Smooth muscle cell (in vitro differentiated cells): ENCODE measurements around the gene ZNF576. TPM values are rescaled to one million over a fixed set of nuclear protein-coding genes. Genes with fewer than 3 reads are reported as not detected.

Source experiments
- DNase-seq: peaks from one replicate; lab custom pipeline; 2025; ENCODE audit not compliant: unreplicated experiment; lab: John Stamatoyannopoulos, UW
- H2AFZ ChIP-seq: fragments of 200-600 bp; sonication (generic); 2 replicates; pipeline ENCODE4 v1.6.0; 2016; ENCODE audit warnings: antibody characterized with exemption, low read depth, mild to moderate bottlenecking
- H3F3A ChIP-seq: fragments of 200-600 bp; sonication (generic); 2 replicates; pipeline ENCODE4 v1.6.0; 2017; ENCODE audit warnings: antibody characterized with exemption, low read depth
- H3K27ac ChIP-seq: fragments of 200-600 bp; sonication (generic); 2 replicates; pipeline ENCODE4 v1.5.1; 2016; ENCODE audit warnings: low read depth, mild to moderate bottlenecking
- H3K27me3 ChIP-seq: fragments of 200-600 bp; sonication (generic); 2 replicates; pipeline ENCODE4 v1.6.1; 2016; ENCODE audit warnings: low read depth, mild to moderate bottlenecking
- H3K36me3 ChIP-seq: fragments of 200-600 bp; sonication (generic); 2 replicates; pipeline ENCODE4 v1.5.1; 2016; ENCODE audit warnings: low read depth
- H3K4me1 ChIP-seq: fragments of 200-600 bp; sonication (generic); 2 replicates; pipeline ENCODE4 v1.5.1; 2016; ENCODE audit warnings: low read depth
- H3K4me2 ChIP-seq: fragments of 200-600 bp; sonication (generic); 2 replicates; pipeline ENCODE4 v1.6.0; 2016; ENCODE audit warnings: mild to moderate bottlenecking
- H3K4me3 ChIP-seq: fragments of 200-600 bp; sonication (generic); 2 replicates; pipeline ENCODE4 v1.5.1; 2016; ENCODE audit warnings: mild to moderate bottlenecking
- H3K79me2 ChIP-seq: fragments of 200-600 bp; sonication (generic); 2 replicates; pipeline ENCODE4 v1.6.0; 2016; ENCODE audit warnings: low read depth, mild to moderate bottlenecking
- H3K9ac ChIP-seq: fragments of 200-600 bp; sonication (generic); 2 replicates; pipeline ENCODE4 v1.6.0; 2016; ENCODE audit warnings: low read depth
- H3K9me3 ChIP-seq: fragments of 200-600 bp; sonication (generic); replicated peaks from 2 replicates; pipeline ENCODE4 v1.5.1; 2016; ENCODE audit warnings: low read depth
- H4K20me1 ChIP-seq: fragments of 200-600 bp; sonication (generic); 2 replicates; pipeline ENCODE4 v1.6.0; 2016; ENCODE audit warnings: low read depth
- WGBS: methylation state at CpG from one replicate; pipeline ENCODE4 v1.1.7; 2016; ENCODE audit warnings: low lambda C conversion rate; 5-methylcytosine and 5-hydroxymethylcytosine counted together
- polyA plus RNA-seq: library from polyadenylated mRNA; unstranded; fragments of >200 nt; fragmentation: Nextera tagmentation; extraction: Ambion mirVana; gene quantifications from 2 replicates; pipeline ENCODE4 v1.2.1, GENCODE V29; 2016
- total RNA-seq: library from RNA; depleted of rRNA; stranded (reverse); fragments of >200 nt; gene quantifications from 2 replicates; pipeline ENCODE4 v1.2.3, GENCODE V29; 2014
- TF ChIP-seq, protein P1 (sequence below): fragments of 200-600 bp; sonication (generic); IDR thresholded peaks from 2 replicates; pipeline ENCODE4 v1.5.1; 2017; ENCODE audit warnings: borderline replicate concordance, mild to moderate bottlenecking, antibody characterized with exemption; ENCODE audit not compliant: insufficient read depth, poor library complexity, severe bottlenecking

ZNF576 gene
- total and polyA plus RNA-seq, 2 experiments from 2014 or later = 2.7 to 13.7 TPM

DNA sequence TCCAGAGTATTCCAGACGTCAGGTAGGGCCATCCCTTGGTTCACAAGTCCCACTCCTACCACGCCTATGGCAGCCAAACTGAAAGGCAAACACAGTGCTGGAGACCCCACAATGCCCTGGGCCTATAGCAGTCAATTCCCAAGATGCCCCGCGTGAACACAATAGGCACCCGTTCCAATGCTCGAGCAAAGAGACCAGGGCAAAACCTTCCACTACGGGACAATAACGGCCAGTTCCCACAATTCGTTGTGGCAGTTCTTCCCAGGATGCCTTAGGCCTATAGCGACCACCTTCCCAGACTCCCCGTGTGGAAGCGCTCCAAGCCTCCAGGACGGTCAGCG is 22.5 kb downstream of the ZNF576 start:
- no peaks in the 10 kb centered on the region for H3K9me3 ChIP-seq
- TF ChIP-seq, protein P1, sequence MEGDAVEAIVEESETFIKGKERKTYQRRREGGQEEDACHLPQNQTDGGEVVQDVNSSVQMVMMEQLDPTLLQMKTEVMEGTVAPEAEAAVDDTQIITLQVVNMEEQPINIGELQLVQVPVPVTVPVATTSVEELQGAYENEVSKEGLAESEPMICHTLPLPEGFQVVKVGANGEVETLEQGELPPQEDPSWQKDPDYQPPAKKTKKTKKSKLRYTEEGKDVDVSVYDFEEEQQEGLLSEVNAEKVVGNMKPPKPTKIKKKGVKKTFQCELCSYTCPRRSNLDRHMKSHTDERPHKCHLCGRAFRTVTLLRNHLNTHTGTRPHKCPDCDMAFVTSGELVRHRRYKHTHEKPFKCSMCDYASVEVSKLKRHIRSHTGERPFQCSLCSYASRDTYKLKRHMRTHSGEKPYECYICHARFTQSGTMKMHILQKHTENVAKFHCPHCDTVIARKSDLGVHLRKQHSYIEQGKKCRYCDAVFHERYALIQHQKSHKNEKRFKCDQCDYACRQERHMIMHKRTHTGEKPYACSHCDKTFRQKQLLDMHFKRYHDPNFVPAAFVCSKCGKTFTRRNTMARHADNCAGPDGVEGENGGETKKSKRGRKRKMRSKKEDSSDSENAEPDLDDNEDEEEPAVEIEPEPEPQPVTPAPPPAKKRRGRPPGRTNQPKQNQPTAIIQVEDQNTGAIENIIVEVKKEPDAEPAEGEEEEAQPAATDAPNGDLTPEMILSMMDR = no peak
- 7% methylated on average over 14 of the region's 14 CpGs for whole genome bisulfite sequencing
- H3K27ac ChIP-seq = peak overlapping the region; percentile 91
- H3K27me3 ChIP-seq = no peaks in the 10 kb centered on the region
- H3K36me3 ChIP-seq = no peaks in the 10 kb centered on the region
- H2AFZ ChIP-seq = peak overlapping the region; percentile 87
- peak overlapping the region; percentile 81 for H3K4me3 ChIP-seq
- peaks cover 14% of the 10 kb centered on the region for H3K4me1 ChIP-seq
- H4K20me1 ChIP-seq = no peaks in the 10 kb centered on the region
- DNase-seq = no peak
- H3K9ac ChIP-seq = peak overlapping the region; percentile 93
- peaks cover 47% of the 10 kb centered on the region for H3K79me2 ChIP-seq
- H3F3A ChIP-seq = no peaks in the 10 kb centered on the region
- peak overlapping the region; percentile 98 for H3K4me2 ChIP-seq

GRCh38 chr19:43619262-43620060 is 23.1 kb downstream of the ZNF576 start, which contains the start of gene ZNF428:
Gene ZNF428 (minus strand): TSS chr19:43619629. CDS start chr19:43614304, 5,325 bp downstream.
- Histone ChIP-seq H3K9ac (peak within 1 kb of the TSS; percentile 93), H3K4me1 (peaks cover 14% of the 10 kb centered on the region), H3F3A (no peaks in the 10 kb centered on the region), H3K4me2 (peak within 1 kb of the TSS; percentile 98), H3K36me3 (no peaks in the 10 kb centered on the region), H4K20me1 (no peaks in the 10 kb centered on the region), H3K9me3 (no peaks in the 10 kb centered on the region), H3K27me3 (no peaks in the 10 kb centered on the region), H2AFZ (peak within 1 kb of the TSS; percentile 87), H3K27ac (peak within 1 kb of the TSS; percentile 91), H3K4me3 (peak within 1 kb of the TSS; percentile 81), H3K79me2 (peaks cover 42% of the 10 kb centered on the region)
- WGBS = 1% methylated on average over 81 of the region's 81 CpGs
- TF ChIP-seq, protein P1 = no peak
- DNase-seq = peak; percentile 78

DNA sequence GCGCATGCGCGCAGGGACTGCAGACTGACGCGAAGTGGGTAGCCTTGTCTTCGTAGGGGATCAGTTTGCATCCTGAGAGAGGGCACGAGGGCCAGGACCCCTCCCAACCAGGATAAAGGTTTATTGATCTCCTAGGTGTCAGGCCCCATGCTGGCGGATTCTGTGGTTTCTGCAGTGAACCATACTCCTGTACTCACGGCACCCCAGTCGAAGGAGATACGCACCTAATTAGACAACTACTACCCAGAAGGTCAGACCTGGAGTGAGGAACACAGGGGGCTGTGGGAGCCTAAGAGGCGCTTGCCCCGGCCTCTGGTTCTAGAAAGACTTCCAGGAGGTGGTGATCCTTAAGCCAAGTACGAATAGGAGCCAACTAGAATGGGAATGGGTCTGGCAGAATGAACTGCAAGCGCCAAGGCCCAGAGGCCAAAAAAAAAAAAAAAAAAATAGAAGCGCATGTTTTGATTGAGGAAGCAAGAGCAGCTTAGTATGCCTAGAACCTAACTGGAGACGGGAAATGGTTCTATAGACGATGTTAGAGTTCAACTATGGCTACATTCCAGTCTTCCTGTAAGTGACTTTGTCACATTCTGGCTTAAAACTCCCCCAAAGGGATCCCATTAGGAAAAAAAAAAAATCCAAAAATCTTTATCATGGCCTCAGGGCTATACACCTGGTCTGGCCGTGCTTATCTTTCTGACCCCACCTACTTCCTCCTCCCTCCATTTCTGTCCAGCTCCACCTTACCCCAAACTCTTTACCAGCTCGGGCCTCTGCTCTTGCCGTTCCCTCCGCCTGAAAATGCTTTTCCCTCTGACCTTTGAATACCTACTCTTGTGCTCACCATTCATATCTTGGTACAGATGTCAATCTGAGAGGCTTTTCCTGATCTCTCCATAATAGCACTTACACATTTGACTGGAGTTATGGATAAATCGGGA is 23.9 kb downstream of the ZNF576 start:
- TF ChIP-seq, protein P1 = no peak
- Histone ChIP-seq H4K20me1 (no peaks in the 10 kb centered on the region), H3K79me2 (peaks cover 34% of the 10 kb centered on the region), H3K4me1 (peaks cover 14% of the 10 kb centered on the region), H3F3A (no peaks in the 10 kb centered on the region), H3K9ac (peak overlapping the region; percentile 93), H3K4me2 (peak overlapping the region; percentile 98), H3K4me3 (peak overlapping the region; percentile 81), H3K36me3 (no peaks in the 10 kb centered on the region), H3K27ac (peak overlapping the region; percentile 91), H3K9me3 (no peaks in the 10 kb centered on the region), H3K27me3 (no peaks in the 10 kb centered on the region), H2AFZ (peak overlapping the region; percentile 87)
- DNase-seq = no peak
- 58% methylated on average over 23 of the region's 23 CpGs for WGBS
